GM11168 (cell line): ENCODE measurements around the gene MAD1L1.

ENCODE experiments used
- in situ Hi-C: fragments of 300-500 bp; cut with MboI; formaldehyde crosslinking; loops from one replicate; pipeline ENCODE4 v1.12.0; 2022; ENCODE audit warnings: low sequenced_read_pairs; ENCODE audit not compliant: unreplicated experiment

MAD1L1 gene

DNA sequence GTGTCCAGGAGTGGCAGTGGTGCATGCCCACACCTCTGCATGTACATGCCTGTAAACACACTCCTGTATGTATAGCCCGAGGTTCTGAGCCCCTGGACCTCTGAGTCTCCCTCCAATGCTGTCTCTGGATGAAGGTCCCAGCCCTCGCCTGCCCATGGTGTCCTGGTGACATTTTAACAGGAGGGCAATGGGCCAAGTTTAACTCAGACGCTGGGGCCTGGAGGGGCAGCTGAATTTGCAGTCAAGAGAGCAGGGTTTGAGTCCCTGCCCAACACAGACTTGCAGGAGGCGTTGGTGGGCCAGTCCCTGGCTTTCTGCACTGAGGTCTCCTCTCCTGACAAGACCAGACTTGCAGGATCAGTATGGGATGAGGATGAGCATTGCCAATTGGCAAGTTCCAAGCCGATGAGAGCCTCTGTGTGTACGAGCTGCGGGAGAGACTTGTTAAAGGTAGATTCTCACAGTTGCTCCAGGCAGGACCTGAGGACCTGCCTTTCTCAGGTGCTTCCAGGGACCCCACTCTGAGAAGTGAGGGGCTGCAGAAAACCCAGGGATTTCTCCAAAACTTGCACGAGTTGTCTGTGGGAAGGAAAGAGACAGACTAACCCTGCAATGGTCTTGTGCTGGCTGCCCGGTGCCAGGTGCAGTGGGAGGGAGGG is 420.8 kb downstream of the MAD1L1 start:
- in situ Hi-C loops = no loop called here

DNA sequence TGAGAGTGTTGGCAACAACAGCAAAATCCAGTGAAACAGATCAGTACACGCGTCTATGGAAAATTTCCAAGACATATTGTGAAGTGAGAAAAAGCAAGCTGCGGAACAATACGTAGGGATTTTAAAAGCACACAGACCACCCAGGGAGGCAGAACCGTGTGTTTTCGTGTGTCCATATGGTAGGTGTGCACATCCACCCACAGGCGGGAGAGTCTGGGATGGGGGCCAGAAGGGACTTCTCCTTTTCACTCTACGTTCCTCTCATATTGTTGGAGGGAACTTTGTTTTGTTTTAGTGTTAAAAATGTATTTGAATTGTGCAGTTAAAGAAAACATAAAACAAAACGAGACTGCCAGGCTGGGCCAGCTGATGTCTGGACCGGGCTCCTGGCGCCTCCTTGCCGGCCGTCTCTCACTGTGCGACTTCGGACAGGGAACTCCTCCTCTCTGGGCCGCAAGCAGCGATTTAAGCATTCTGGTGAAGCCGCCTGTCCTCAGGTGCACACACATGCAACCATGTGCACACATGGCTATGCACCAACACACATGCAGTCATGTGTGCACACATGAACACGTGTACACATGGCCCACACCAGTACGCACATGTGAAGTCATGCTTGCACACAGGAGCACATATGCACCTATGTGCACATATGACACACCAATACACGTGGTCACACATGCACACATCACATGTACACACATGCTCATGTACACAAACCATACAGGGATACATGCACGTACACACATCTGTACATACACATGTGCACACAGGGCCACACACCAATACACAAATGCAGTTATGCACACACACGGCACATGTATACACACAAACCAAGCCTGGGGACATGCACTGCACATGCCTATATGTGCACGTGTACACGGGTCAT is 421.5 kb downstream of the MAD1L1 start:
- in situ Hi-C loops = no loop called here

DNA sequence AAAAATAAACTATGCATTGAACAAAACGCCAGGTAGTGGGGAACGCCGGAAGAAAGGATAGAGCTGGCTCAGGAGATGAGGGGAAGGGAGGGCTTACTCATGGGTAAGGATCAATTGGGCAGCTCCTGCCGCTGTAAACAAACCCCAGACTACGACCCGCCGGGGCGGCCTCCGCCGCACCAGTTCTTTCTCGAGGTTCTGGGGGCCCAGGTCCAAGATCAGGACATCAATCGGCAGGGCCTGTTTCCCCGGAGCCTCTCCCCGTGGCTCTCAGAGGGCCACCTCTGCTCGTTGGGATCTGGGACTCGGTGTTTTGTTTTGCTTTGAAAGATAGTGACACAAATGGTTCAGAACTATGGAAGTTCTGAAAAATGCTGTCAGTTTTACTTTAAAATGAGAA is 422.2 kb downstream of the MAD1L1 start:
- in situ Hi-C loops = no loop called here

DNA sequence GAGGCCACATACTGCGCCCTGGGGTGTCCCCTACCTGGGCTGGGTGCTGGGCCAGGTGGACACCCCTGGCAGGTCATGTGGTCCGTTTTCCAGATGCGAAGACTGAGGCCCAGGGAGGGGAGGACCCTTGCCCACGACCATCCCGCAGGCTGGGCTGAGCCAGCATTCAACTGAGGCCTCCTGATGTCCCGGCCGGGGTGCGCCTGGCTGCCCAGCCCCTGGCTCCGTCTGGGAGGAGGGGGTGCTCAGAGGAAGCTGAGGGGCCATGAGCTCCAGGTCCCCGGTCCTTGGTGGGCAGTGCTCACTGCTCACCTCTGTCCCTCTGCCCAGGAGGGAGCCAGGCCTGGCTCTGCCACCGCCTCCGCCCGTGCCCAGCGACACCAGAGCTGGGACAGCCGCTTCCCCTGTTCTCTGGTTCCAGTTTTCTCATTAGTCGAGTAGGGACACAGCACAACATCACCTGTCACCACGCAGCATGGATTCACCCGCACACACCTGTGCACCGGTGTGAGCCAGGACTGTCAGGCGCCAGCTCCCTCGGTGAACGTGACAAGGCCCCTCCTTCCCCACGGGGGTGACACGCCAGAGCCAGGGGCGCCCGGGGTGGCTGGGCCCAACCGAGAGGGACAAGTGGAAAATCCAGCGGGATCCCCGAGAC is 423.0 kb downstream of the MAD1L1 start:
- in situ Hi-C loops = no loop called here

DNA sequence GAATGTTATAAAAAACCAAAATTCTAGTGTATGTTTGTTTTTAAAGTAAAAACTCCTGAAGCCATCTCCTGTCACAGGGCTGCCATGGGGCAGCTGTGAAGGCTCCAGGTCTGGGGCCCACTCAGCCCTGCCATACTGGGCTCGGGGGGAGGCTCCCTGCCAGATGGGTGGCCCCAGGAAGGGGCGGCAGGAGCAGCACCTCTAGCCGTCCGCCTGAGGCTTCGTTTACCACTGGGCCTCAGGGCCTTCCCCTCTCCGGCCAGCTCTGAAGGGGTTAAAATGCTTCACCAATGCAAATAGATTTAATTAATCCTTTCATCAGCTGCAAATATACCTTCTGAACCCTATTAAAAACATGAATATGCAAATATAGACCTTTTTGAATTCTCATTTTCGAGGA is 423.7 kb downstream of the MAD1L1 start:
- in situ Hi-C loops = no loop called here

DNA sequence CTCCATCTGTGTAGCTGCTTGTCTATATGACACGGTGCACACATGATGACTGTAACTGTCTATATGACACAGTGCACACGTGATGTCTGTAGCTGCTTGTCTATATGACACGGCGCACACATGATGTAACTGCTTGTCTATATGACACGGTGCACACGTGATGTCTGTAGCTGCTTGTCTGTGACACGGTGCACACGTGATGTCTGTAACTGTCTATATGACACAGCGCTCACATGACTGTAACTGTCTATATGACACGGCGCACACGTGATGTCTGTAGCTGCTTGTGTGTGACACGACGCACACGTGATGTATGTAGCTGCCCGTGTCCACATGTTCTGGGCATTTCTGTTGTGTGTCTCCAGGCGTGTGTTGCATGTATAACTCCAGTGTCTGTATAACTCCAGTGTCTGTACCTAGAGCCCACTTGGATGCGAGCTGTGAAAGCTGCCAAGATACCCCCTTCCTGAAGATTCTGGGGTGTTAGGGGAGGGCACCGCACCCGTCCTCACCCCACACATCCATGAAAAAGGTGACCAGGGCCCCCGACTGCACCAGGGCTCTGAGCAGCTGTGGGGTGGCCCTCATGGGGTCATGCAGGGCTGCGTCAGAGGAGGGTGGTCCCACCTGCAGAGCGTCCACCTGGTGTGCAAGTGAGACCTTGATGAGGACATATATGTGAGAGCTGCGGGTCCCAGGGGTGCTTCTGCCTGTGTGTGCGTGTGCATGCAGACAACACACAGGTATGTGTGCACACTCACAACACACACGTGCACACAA is 424.7 kb downstream of the MAD1L1 start:
- in situ Hi-C loops = no loop called here

DNA sequence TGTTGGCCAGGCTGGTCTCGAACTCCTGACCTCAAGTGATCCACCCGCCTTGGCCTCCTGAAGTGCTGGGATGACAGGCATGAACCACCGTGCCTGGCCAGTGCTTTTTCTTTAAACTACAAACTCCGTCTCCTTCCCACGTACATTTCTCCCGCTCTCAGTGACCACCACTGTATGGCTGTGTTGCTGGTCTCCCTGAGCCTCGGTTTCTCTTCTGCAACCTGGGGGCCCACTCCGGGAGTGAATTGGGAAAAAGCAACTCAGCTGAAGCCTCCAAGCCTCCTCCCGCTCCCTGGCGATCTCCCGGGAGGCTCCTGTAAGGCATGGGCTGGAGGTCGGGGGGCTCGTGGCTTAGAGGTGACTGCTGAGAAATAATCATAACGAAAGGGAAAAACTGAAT is 426.4 kb downstream of the MAD1L1 start:
- in situ Hi-C loops = no loop called here

DNA sequence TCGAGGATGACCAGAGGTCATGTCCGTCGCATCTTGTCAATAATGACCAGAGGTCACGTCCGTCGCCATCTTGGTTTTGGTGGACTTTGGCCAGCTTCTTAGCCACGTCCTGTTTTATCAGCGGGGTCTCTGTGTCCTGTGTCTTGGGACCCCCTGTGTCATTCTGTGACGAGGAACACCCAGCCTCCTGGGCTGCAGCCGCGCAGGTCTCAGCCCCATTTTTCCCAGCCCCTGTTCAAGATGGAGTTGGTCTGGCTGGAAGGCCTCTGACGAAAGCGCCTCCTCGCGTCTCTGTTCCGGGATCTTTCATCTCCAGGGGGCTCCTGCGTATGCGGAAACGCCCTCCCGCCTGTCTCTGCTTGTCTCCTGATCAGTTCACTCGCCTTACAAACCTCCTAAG is 428.4 kb downstream of the MAD1L1 start:
- in situ Hi-C loops = no loop called here

DNA sequence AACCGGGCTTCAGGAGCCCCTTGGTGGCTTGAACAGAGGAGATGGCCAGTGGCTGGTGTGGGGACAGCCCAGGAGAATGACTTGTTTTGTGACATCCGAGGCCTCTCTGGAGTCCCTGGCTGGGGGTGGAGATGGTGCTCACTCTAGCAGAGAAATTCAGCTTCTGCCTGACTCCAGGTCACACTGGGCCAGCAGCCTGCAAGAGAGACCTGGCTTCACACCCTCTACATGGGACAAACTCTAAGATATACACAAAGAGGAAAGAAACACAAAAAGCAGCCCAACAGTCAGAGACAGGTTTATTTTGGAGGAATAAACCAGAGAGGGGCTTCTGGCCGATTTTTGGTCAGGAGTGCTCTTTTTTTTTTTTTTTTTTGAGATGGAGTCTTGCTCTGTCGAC is 429.8 kb downstream of the MAD1L1 start:
- in situ Hi-C loops = no loop called here

DNA sequence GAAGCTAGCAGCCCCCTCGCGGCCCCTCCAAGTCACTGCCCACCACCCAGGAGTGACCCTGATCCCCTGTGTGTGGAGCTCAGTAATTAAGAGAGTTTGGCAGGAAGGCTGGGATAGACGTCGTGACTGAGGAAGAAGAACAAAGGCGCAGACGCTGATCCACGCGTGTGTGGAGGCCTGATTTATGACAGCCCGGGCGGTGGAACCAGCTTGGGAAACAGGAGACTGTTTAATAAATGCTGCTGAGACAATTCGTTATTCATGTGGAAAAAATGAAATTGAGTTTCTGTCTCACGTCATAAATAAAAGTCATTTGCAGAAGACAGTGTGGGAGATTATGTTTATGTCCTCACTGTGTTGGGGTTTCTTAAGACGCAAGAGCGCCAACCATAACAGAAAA is 431.8 kb downstream of the MAD1L1 start:
- in situ Hi-C loops = no loop called here

DNA sequence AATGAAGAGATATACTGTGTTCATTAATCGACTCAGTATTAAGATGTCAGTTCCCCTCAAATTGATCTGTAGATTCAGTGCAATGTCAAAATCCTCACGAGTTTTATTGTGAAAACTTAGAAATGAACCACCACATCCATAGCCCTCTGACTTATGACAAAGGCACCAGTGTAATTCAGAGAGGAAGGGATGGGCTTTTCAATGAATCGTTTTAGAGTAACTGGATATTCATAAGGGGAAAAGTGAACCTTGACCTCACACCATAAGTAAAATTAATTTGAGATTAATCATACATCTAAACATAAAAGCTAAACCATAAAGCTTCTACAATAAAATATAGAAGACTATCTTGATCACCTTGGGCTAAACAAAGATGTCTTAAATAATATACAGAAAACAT is 434.6 kb downstream of the MAD1L1 start:
- in situ Hi-C loops = no loop called here

DNA sequence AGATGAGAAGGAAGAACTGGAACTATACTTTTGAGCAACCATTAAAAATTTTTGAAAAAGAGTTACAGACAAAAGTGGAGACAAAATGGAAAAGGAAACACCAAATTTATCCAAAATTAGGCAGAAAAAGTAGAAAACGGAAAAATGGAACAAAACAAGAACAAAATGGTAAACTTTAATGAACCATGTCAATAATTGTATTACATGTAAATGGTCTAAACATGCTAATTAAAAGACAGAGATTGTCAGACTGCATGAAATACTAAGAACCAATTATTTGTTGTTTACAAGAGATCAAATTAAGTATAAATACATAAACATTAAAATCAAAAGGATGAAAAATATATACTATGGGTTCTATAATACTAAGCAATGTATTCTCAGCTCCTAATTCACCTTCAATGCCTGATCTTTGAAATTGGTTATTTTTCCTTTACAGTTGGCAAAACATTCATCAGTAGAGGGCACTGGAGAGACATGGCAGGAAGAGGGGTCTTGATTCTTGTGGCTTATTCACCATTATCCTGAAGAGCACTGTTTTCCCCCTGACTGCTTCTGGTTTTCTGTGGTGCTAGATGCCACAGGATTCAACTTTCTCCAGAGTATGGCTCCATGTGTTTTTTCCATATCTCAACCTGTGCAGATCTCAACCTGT is 437.7 kb downstream of the MAD1L1 start:
- in situ Hi-C loops = no loop called here

DNA sequence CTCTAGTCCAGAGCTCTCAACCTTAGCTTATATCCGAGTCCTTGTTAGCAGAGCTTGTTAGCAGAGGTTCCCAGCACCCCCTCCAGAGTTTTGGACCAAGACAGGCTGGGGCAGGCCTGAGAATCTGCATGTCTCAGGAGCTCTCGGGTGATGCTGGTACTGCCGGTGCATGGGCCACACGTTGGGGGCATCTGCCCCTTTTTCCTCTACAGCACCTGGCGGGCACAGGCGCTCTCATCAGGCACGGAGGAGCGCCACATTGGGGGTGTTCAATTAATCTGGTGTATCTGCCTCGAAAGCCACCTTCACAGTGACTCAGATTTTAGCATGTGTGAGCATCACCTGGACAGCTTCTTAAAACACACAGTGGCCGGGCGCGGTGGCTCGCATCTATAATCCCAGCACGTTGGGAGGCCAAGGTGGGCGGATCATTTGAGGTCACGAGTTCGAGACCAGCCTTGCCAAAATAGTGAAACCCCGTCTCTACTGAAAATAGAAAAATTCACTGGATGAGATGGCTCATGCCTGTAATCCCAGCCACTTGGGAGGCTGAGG is 445.0 kb downstream of the MAD1L1 start:
- in situ Hi-C loops = no loop called here

DNA sequence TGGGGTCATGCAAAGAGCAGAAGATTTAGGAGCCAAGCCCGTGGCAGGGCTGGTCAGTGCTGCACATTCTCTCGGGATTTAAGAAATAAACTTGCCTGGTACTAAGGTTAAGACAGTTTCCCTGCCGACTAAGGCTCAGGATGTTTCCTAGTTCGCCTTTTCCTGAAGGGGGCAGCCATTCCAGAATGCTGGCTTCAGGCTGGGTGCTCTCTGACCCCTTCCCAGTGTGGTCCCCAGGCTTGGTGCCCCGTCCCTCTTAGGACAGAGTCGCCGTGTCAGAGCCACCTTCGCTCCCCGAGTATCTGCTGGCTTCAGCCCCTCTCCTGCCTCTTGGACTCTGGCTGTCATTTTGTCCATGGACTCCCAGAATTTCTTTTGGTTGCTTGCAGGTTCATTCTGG is 445.5 kb downstream of the MAD1L1 start:
- in situ Hi-C loops = no loop called here

DNA sequence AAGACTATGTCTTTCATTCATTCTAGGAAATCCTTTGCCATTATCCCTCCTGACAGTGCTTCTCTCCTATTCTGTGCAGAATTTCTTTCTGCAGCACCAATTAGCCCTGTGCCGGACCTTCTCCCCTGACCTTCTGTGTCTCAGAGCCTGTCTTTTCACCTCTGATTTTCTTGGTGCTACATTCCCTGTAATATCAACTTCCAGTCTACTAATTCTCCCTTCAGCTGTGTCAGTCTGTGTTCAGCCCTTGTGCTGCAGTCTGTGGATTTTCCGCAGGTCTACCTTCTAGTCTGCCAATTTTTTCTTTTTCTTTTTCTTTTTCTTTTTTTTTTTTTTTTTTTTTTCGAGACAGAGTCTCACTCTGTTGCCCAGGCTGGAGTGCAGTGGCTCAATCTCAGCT is 446.9 kb downstream of the MAD1L1 start:
- in situ Hi-C loops = no loop called here

DNA sequence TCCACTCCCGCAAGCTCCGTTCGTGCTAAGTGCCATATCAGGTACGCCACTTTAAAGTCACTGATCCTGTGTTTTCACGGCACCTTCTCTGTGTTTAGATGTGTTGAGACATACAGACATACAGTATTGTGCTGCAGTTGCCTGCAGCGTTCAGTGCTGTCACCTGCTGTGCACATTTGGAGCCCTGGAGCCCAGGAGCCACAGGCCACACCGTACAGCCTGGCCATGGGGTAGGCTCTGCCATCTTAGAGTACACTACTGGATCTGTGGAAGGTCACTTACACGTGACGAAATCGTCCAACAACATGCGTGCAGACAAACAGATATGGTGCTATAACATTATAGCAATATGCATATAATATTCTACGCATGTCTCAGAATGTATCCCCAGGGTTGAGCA is 451.4 kb downstream of the MAD1L1 start:
- in situ Hi-C loops = no loop called here

DNA sequence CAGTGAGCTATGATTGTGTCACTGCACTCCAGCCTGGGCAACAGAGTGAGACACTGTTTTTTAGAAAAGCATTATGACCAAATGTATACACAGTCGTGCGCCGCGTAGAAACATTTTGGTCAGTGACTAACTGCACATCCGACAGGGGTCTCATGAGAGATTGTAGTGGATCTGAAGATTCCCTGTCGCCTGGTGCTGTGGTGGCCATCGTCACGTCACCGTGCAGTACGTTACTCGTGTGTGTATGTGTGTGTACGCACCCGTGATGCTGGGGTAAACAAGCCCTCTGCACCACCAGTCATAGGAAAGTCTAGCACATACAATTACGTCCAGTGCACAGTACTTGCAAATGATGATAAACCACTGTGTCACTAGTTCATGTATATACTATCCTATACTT is 453.3 kb downstream of the MAD1L1 start:
- in situ Hi-C loops = no loop called here

DNA sequence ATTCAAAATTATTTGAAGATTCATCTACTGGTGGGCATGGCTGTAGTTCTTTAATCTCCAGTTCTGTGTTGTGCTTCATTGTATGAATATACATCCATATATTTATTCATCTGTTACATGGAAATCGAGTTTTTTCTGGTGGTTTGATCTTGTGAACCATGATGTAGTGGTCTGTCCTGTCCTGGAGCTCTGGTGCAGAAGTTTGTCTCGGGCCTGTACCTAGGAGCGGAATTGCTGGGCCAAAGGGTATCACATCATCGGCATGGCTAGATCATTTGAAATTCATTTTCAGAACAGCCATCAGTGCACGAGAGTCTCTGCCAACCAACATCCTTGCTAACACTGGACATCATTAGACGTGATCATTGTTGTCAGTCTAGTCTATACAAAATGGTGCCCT is 455.6 kb downstream of the MAD1L1 start:
- in situ Hi-C loops = no loop called here

DNA sequence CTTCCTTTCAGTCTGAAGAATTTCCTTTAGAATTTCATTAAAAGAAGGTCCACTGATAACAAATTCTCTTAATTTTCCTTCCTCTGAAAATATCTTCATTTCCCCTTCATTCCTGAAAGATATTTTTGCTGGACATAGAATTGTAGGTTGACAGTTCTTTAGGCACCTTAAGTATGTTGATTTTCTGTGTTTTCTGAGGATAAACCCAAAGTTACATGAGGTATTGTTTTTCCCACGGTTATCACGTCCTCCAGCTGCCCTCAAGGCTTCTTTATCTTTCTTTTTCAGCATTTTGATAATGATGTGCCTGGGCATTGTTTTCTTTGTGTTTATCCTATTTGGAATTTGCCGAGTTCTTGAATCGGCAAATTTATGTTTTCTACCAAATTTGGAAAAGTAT is 457.4 kb downstream of the MAD1L1 start:
- in situ Hi-C loops = no loop called here

DNA sequence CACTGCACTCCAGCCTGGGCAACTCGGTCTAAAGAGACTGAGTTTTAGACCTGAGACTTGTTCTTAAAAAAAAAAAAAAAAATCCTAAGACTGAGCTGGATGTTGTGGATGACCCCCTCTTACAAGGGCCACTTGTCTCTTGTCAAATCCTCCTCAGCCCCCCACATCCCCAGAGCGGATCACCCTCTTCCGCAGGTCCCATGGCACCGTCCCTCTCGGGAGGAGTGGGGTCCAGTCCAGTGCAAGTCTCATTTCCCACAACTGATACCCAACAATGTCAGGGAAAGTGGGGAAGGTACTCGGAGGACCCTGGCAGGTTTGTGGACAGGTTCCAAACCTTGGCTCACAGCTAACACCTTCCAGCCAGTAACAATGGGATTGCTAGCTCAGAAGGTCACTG is 462.4 kb downstream of the MAD1L1 start:
- in situ Hi-C loops = no loop called here
